ENCODE data around the gene MAGI1.
"Not testable (repeated sequence)": the region's sequence is repeated elsewhere in the genome, so short reads cannot be mapped to it uniquely, and the experiment has no call there.

The MAGI1 gene

DNA sequence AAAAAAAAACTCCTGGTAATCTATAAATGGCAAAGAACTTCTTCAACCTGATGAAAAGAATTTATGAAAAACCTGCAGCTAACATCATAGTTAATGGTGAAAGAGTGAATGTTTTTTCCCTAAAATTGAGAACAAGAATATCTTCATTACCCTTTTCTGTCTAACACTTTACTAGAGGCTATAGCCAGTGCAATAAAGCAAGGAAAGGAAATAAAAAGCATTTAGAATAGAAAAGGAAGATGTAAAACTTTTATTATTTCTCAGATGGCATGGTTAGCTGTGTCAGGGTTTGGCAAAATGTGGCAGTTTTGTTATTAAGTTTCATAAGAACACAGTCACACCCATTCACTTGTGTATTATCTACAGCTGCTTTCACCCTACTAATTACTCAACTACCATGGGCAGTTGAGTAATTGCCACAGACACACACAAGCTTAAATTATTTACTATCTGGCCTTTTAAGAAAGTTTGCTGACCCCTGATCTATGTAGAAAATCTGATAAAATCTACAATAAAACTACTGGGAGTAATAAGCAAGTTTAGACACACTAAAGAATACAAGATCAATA, 465.1 kb downstream of the MAGI1 start:
- no peak for DNase-seq

DNA sequence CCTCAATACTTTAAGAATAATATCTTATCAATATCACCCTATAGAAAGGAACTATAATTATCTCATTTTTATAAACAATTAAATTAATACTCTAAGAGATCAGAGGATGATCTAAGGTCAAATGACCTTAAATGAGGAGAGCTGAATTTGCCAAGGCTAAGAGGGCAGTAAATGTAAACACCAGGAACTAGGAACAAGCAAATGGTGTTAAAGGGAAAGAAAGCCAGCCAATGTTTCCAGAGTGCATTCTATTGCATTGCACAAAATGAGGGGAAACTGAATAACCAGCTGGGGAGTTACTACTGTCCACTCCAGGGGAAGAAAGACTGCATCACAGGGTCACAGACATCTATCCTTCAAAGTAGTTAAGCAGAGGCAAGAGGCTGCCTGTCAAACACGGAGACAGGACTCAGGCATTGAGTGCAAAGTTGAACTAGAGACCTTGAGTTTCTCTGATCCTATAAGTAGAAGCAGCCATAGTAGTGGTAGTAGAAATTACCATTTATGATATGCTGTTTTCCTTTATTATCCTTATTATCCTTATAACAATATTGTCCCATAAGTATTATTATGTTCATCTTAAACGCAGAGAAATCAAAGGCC, 466.4 kb downstream of the MAGI1 start:
- DNase-seq: no peak

DNA sequence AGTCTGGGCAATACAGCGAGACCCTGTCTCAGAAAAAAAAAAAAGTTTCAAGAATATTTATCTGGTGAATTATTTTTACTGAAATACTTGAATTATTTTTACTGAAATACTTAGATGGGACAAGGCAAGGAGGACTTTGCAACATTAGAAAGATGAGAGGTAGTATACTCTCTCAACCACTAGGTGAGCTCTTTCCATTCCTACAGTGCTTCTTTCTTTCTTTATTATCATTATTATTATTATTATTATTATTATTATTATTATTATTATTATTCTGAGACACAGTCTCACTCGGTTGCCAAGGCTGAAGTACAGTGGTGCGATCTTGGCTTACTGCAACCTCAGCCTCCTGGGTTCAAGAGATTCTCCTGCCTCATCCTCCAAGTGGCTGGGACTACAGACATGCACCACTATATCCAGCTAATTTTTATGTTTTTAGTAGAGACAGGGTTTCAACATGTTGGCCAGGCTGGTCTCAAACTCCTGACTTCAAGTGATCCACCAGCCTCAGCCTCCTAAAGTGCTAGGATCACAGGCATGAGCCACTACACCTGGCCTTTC, 468.8 kb downstream of the MAGI1 start:
- DNase-seq: no peak

DNA sequence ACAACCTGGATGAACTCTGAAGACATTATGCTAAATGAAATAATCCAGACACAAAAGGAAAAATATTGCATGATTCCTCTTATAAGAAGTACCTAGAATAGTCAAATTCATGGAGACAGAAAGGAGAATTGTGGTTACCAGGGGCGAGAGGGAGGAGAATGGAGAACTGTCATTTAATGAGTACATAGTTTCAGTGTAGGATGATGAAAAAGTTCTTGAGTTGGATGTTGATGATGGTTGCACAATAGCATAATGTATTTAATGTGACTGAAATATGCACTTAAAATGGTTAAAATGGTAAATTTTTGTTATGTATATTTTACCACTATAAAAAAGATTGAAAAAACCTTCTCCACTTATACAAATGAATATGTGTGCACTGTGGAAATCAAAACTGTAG, 469.6 kb downstream of the MAGI1 start:
- DNase-seq: no peak

DNA sequence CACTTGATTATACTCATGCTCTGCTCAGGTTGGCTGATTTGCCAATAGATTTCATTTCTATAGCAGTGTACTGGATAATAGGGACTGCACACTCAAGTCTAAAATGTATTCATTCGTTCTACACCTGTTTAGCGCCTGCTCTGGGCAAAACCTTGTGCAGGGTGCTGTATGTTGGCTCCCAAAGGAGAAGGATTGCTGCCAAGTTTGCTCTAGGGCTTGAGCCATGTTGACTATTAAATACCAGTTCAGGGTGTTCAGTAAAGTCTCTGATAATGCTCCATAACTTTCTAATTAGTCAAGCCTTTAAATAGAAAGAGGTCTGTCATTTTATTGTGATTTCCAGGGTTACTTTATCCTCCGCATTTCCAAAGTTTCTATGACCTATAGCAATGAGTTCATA, 470.2 kb downstream of the MAGI1 start:
- DNase-seq: no peak

DNA sequence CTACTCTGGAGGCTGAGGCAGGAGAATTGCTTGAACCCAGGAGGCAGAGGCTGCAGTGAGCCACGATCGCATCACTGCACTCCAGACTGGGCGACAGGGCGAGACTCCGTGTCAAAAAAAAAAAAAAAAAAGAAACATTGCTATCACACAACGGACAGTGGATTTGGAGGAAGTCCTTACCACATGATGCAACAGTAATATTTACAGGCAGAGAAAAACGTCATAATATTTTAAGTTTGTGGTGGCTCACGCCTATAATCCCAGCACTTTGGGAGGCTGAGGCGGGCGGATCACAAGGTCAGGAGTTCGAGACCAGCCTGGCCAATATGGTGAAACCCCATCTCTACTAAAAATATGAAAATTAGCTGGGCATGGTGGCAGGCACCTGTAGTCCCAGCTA, 473.0 kb downstream of the MAGI1 start:
- DNase-seq: not testable (repeated sequence)

DNA sequence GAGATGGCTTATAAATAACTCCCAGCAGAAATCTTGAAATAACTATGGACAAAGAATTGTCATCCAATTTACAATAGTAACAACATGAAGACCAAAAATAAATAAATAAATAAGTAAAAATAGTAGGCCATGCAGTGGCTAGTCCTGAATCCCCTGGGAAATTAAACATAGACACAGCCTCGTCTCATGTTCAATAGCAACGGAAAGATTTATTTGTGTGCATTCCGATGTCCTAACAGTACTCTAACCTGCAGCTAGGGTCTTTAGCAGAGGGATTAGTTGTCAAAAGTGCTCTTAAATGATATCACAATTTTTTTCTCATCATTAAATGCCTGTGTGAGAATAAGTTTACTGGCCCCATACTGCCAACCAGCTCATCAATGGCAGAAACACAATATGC, 474.2 kb downstream of the MAGI1 start:
- no peak for DNase-seq

DNA sequence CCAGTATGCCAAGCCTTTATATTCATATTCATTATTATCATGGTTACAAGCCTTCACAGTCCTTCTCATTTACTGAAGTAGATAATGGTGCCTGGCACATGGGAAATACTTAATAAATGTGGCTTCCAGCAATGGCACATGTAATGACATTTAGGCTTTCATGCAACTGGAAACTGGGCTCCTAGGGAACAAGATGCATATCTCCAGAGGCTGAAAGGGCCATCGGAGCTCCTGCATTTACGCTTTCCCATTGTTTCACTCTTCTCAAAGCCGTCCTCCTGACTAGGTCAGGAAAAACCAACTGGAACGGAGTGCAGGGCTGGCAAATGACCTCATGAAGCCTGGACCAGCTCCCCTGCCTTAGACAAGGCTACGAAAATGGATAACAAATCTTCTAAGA, 474.9 kb downstream of the MAGI1 start:
- DNase-seq: no peak

DNA sequence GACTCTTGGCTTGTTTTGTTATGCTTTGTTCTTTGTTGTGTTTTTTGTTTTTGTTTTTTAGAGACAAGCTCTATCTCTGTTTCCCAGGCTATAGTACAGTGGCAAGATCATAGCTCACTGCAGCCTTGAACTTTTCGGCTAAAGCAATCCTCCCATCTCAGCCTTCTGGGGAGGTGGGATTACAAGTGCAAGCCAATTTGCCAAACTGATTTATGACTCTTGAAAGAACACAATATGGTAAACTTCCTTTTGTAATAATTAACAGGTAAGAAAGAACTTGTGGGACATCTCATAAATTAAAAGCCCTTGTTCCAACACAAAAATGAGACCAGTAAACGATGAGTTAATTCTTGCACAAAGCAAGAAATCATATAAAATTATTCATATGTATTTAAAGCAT, 476.3 kb downstream of the MAGI1 start:
- DNase-seq: no peak

DNA sequence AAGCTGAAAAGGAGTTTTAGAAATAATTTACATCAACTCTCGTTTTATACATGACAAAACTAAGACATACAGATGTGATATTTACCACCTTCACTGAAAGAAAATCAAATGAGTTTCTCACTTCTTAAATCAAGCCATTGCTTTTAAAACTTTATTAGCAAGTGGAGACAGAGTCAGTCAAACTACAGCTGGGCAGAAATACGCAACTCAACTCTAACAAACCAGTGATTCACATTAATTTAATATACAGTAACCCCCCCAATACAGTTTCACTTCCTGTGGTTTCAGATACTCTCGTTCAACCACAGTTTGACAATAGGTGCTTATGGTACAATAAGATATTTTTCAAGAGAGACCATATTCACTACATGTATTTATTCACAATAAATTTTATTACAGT, 477.1 kb downstream of the MAGI1 start:
- no peak for DNase-seq

DNA sequence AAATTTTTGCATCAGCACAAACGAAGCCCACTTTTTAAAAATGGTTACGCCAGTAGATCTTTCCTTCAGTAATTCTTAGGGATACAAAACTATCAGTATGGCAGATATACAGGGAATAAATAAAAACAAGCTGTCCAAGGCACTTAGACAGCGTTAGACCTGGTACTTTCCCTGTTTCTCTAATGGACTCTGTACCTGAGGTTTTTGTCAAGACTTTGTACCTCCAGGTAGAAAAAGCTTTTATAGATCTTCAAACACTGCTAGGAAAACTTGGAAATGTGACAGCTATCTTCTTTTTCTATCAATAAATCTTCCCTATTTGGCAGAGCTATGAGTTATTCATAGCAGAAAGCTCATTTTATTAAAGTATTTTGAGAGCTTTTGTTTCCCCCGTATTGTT, 477.8 kb downstream of the MAGI1 start:
- DNase-seq: no peak

DNA sequence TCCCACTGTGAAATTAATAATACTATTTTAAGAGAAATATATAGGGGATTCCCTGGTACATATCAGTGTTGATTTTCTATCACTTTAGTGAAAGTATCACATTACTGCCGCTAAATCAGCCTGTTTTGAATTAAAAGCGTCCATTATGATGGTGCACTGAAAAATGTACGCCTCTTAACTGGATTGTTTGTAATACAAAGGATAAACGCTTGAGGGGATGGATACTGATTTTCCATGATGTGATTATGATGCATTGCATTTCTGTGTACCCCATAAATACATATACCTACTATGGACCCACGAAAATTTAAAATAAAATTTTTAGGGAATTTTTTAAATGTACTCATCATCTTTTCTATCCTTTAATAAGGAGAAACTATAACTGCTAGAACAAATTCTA, 478.6 kb downstream of the MAGI1 start:
- no peak for DNase-seq

DNA sequence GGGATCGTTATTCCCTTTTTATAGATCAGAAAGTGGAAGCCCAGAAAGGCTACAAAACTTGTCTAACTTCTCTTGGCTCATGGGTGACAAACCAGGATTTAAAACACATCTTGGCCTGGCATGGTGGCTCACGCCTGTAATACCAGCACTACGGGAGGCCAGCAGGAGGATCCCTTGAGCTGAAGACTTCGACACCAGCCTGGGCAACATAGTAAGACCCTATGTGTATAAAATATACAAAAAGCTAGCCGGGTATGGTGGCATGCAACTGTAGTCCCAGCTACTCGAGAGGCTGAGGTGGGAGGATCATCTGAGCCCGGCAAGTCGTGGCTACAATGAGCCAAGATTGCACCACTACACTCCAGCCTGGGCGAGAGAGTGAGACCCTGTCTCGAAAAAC, 479.1 kb downstream of the MAGI1 start:
- DNase-seq: no peak

DNA sequence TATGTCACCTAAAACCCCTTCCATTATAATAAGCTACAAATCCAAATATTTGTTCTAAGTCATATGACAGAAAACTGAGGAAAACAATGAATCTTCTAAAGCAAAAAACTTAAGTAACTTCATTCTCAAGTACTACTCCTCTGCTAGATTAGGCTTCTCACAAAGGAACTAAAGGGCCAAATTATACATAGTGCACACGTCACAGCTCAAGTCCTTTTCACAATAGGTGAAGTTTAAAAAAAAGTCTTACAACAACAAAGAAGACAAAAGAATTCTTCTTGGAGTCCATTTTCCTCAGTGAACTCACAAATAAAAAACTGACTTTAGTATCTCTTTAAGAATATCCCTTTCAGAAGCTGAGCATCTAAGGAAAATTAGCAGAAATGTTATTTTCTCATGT, 479.9 kb downstream of the MAGI1 start:
- no peak for DNase-seq

DNA sequence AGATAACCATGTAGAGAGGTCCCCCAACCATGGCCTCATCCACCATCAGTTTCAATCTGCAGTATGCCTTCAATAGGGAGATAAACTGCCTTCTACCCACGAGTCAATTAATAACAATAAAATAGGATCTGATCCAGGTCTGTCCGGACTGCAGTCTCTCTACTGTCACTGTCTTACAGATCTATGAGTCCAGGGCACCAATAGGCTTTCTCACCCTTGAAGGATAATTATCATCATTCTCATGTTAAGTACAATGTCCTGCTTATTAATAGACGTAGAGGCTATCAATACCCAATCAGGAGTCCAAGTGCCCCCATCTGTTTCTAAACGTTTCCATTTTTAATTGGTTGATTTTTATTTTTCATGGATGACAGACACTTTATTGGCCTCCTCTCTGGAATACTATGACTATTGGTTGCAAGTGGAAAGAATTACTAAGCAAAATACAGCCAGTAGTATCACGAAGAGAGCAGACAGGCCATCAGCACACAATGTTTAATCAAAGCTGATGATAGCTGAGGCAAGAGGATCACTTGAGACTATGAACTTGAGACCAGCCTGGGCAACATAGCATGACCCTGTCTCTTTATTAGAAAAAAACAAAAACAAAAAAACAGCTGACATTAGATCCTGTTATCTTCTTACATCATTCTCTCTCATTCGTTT, 480.7 kb downstream of the MAGI1 start:
- DNase-seq: no peak

DNA sequence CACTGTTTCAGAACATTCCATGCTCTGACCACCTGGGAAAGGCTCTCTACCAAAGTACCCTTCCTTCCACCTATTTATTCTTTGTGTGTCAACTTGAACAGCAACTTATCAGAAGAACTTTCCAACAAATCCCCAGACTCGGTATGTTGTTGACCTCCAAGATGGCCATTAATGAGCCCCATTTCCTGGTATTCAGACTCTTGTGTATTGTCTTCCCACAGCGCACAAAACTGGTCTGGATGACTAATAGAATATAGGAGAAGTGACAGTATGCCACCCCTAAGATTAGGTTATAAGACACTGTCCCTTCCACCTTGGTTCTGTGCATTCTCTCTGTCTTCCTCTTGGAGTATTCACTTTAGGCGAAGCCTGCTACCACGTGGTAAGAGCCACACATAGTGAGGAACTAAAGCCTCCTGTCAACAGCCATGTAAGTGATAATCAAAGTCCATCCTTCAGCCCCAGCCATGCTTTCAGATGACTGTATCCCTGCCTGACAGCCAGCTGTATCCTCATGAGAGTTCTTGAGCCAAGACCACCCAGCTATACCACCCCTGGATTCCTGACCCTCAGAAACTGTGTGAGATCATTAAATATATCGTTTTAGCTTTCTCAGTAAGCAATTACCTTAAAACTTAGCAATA, 481.7 kb downstream of the MAGI1 start:
- DNase-seq: no peak

DNA sequence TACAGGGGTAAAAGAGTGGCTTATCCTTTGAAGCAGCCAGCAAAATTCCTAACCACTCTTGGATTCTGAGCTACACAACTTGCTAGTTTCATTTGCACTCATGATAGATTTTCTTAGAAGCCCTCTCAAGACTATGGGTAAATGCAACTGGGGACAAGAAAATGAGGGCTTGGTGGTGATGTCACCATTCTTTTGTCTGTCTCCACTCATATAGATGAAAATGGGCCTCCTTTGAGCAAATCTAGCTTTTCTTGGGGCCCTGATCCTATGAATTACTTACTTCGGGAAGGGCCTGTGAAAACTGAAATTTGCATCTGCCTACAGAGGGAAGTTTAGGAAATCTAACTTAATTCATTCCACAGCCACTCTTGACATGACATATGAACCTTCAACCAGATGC, 486.3 kb downstream of the MAGI1 start:
- no peak for DNase-seq

DNA sequence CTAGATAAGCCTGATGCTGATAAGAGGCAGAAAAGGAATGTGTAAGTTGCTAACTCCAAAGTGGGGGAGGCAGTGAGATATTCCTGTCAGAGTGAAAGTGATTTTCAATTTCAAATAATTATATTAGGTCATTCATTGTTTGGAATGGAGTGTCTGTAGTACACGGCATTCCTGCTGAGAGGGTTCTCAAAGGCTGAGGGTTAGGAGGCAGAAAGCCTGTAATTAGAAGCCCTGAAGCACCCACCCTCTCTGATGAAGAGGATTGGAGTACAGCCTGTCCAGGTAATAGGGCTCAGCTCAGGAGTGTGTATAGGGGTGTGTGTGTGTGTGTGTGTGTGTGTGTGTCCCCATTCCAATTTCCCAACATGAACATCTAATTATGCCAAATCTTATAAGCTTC, 486.8 kb downstream of the MAGI1 start:
- peak; percentile 1 for DNase-seq

DNA sequence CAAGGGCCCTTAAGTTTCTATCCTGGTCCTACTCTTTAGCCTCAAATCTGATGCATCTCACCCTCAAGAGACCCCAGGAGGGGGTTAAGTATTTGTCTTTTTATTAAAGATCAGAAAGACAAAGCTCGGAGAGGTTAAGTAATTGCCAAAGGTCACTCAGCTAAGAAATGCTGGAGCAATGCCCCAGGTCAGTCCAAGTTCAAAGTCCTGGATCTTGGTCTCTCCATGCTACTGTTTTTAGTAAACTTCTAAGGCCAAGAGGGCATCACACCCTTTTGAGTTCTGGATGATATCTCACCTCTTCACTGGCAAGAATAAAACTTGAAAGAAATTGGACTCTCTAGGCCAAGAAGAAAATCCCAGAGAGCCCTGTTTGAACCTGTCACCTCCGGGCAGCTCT, 488.6 kb downstream of the MAGI1 start:
- DNase-seq: no peak

DNA sequence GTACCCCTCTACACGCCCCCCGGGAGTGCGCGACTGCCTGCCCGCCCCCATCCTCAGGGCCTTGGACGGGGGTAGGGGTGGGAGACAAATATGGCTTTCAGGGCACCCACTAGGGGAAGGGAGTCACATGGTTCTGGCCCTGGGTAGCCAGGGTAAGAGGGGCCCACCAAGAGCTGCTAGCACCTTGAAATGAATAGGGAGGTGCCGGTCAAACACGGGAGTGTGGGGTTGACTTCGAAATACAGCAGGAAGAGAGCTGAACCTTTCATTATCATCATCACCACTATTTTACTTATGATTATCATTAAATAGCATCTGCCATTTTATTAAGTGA, 489.1 kb downstream of the MAGI1 start:
- DNase-seq: no peak

DNA sequence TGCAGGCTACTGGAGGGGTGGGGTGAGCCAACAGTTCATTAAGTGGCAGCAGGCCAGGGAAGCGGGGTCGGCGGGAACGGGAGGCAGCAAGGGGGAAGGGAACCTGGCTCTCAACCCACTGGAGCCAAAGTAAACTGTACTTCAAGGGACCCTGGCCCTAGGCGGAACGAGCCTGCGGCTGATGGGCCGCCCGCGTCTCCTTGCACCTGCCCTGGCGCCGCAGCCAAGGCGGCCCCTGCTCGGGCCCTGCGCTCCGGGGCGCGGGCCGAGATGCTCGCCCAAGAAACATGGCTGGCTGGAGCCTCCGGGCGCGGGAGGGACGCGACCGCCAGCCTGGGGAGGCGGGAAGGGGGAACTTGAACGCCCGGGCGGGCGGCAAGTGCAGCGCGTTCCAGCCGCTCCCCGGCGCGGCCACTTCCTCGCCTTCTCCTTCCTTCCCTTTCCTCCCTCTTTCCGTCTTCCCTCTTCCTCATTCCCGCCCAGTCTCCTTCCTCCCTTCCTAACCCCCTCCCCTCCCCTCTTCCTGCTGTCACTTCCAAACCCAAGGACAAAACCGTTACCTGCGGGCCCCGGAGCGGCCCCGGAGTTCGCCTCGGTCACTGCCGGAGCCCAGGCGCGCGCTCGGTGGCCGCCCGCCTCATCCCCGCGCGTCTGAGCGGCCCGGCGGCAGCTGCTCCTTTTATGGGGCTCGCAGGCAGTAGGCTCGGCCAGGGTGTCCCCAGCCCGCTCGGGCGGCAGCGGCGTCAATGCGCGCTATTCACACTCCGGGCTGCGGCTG, 489.7 kb downstream of the MAGI1 start:
- no peak for DNase-seq

DNA sequence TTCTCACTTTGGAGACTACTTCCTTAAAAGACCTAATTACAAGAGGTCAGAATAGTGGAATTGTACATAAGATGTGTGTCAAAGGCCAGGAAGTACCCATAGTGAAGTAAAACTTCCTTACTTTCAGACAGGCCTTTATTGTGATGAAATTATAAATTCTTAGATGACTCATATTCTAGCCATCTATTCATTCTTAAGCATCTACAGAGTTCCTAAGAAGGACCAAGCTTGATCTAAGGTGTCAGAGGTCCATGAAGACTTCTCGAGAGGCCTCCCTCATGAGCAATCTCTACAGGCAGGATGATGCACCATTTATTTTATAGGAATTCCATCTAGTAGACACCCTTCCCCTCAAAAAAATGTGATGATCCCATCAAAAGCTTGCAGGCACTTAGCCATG, 493.3 kb downstream of the MAGI1 start:
- DNase-seq: no peak

DNA sequence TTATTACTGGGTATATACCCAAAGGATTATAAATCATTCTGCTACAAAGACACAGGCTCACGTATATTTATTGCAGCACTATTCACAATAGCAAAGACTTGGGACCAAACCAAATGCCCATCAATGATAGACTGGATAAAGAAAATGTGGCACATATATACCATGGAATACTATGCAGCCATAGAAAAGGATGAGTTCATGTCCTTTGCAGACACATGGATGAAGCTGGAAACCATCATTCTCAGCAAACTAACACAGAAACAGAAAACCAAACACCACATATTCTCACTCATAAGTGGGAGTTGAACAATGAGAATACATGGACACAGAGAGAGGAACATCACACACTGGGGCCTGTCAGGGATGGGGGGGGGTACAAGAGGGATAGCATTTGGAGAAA, 495.3 kb downstream of the MAGI1 start:
- not testable (repeated sequence) for DNase-seq

Measured in NCI-H187 treated with DMSO at 0.1 percent for 48 hours (cell line).